Measurements from ENCODE around the gene MIER2. TPM values are rescaled to one million over a fixed set of nuclear protein-coding genes. Genes with fewer than 3 reads are reported as not detected.

Gene MIER2
- total RNA-seq, 2 experiments from 2014 or later = 17.2 to 18.6 TPM

DNA sequence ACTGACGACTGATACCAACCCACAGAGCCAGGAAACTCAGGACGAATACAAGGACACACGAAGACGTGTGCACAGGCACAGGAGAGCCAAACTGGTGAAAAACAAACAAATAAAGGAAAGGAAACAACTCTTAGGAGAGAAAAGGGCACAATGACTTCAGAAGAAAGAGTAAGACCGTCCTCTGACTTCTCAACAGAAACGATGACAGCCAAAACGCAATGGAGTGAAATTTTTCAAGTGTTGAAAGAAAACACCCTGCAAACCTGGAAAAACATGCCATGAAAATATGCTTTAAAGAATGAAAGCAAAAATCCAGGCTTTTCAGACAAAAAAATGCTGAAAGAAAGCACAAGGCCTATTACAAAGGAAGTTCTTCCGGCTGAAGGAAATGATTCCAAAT lies 28.8 kb downstream of the MIER2 start:
- Mint-ChIP-seq H3K27ac (no peak overlapping the region), H3K4me1 (no peaks in the 10 kb centered on the region), H3K36me3 (peaks cover 37% of the 10 kb centered on the region)

DNA sequence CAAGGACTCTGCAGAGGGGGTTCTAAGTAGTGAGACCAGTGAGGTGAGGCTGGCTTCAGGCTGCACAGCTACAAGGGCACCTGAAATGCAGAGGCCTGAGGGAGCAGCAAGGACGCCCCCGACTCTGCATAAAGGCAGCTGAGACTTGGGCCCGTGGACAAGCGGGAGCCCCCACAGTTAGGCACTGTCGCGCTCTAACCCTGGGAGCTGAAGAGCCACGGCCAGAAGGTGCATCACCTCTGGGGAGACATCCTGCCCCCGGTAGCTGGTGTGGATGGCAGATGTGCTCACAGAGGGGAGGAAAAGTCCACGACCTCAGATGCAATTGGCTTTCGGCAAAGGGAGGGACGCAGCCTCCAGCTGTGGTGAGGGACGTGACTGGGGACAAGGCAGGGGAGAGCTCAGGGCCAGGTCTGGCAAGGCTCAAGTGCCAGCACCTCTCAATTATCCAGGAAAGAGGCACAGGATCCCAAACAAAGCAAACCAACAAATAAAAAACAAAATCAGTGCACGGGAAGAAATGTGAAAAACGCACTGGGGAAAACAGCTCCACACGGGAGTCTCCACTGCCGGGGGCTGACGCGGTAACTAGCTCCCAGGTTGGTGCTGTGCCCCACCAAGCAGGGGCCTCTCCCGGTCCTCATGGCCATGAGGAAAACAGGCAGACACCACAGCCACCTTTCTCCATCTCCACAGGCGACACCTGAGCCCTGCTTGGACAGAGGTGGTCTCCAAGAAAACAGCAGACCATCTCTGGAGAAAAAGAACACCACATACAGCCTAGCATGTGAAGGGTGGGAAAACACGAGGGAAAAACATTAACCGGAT lies 30.4 kb downstream of the MIER2 start:
- DNase-seq = no peak
- H3K9me3 Mint-ChIP-seq = peaks cover 4% of the 10 kb centered on the region
- peaks cover 30% of the 10 kb centered on the region for H3K36me3 Mint-ChIP-seq
- H3K4me3 Mint-ChIP-seq = no peak overlapping the region
- no peak overlapping the region for H3K27ac Mint-ChIP-seq
- H3K27me3 Mint-ChIP-seq = no peaks in the 10 kb centered on the region
- H3K4me1 Mint-ChIP-seq = no peaks in the 10 kb centered on the region

More for the DNA sequence above, 28.8 kb downstream of the MIER2 start:
- Mint-ChIP-seq H3K4me3 (no peak overlapping the region), H3K9me3 (peaks cover 4% of the 10 kb centered on the region), H3K27me3 (no peaks in the 10 kb centered on the region)
- DNase-seq = no peak

DNA sequence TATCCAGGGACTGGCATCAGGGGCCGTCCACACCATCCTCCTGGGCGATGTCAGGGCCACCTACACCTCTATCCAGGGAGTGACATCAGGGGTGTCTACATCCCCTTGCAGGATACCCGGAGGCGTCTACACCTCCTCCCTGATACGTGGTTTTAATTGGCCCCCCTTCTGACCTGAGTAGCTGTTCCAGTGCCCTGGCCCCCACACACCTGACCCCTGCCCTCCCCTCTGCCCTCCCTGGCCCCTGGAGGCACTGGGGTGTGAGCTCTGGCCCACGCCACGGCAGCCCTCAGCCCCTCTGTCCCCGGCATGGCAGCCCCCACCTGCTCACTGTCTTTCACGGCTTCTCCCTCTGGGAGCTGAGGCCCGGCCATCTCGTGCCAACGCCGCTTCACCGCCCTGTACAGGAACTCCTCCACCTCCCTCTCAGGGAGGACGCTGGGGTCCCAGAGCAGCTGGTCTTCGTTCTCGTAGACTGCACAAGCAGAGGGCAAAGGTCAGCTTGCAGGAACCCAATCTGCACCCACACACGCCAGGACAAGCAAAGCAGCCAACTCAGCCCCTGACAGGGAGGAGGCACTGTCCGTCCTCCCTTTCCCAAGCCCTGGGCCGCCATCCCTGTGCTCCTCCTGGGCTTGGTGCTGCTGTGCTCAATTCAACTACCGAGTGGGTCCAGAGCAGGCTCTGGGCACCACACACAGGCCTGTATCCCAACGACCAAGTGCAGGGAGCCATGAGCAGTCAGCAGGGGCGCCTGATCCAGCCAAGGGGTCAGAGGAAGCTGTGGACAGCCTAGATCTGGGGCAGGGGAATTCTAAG lies 31.2 kb downstream of the MIER2 start:
- no peak overlapping the region for H3K4me3 Mint-ChIP-seq
- H3K36me3 Mint-ChIP-seq = peaks cover 26% of the 10 kb centered on the region
- DNase-seq = no peak
- no peak overlapping the region for H3K27ac Mint-ChIP-seq
- H3K4me1 Mint-ChIP-seq = no peaks in the 10 kb centered on the region
- peaks cover 4% of the 10 kb centered on the region for H3K9me3 Mint-ChIP-seq
- no peaks in the 10 kb centered on the region for H3K27me3 Mint-ChIP-seq

DNA sequence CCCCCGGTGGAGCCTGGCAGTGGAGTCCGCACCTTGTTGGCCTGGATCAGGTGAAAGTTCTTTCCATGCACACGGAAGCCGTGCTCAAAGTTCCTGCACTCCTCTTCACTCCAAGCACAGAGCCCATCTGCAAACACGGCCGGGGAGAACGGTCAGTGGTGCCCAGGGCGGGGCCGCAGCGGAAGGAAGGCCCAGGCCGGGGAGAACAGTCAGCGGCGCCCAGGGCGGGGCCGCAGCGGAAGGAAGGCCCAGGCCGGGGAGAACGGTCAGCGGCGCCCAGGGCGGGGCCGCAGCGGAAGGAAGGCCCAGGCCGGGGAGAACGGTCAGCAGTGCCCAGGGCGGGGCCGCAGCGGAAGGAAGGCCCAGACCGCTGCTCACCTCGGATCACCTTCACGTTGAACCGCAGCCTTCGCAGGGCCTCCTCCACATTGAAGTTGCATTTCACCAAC lies 32.8 kb downstream of the MIER2 start:
- no peak overlapping the region for H3K4me3 Mint-ChIP-seq
- H3K27ac Mint-ChIP-seq = no peak overlapping the region
- no peak for DNase-seq
- H3K27me3 Mint-ChIP-seq = no peaks in the 10 kb centered on the region
- peaks cover 13% of the 10 kb centered on the region for H3K36me3 Mint-ChIP-seq
- H3K9me3 Mint-ChIP-seq = no peaks in the 10 kb centered on the region
- no peaks in the 10 kb centered on the region for H3K4me1 Mint-ChIP-seq

DNA sequence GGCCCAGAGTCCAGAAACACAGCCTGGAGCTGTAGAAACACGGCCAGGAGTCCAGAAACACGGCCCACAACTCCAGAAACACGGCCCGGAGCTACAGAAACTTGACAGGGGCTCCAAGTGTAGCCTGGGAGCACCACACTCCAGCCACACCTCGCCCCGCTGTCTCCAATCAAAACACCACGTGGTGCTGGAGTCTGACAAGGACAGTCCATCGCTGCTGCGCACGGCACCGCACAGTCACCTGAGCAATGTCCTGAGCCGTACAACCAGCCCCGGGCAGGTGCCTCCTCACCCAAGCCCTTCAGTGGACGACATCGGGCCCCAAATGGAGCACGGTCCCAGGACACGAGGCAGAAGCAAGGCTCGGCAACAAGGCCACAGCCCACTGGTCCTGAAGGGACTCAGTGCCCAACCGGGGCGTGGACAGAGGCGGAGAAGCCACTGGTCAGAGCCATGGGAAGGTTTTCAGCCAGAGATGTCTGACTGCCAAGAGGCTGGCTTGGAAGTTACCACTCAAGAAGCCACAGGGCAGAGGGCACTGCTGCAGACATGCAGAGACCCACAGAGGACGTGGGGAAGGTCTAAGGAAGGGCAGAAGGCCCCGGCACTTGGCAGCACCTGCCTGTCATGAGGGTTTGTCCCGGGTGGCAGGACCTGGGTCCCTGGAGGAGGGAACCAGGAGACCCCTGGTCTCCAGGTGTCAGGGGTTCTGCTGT lies 33.7 kb downstream of the MIER2 start:
- no peaks in the 10 kb centered on the region for H3K4me1 Mint-ChIP-seq
- H3K9me3 Mint-ChIP-seq = no peaks in the 10 kb centered on the region
- no peaks in the 10 kb centered on the region for H3K27me3 Mint-ChIP-seq
- peaks cover 10% of the 10 kb centered on the region for H3K36me3 Mint-ChIP-seq
- no peak overlapping the region for H3K27ac Mint-ChIP-seq
- no peak for DNase-seq
- no peak overlapping the region for H3K4me3 Mint-ChIP-seq

DNA sequence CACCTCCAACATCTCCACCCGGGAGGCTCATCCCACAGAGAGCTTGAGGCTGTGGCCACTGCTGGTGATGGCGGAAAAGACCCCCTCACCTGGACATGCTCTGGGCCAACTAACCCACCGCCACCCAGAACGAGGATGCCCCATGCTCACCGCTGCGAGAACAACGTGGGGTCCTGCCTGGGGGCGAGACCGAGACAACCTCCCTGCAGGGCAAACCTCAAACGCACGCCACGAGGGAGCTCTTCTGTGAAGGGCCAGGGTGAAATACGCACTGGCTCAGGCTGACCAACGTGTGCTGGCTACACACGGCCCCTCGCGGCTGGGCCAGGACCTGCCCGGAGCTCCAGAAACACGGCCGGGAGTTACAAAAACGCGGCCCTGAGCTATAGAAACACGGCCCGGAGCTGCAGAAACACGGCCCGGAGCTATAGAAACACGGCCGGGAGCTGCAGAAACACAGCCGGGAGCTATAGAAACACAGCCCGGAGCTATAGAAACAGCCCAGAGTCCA lies 34.4 kb downstream of the MIER2 start:
- DNase-seq = no peak
- Mint-ChIP-seq H3K4me3 (no peak overlapping the region), H3K36me3 (peaks cover 8% of the 10 kb centered on the region), H3K4me1 (no peaks in the 10 kb centered on the region), H3K27ac (no peak overlapping the region), H3K9me3 (no peaks in the 10 kb centered on the region), H3K27me3 (no peaks in the 10 kb centered on the region)

DNA sequence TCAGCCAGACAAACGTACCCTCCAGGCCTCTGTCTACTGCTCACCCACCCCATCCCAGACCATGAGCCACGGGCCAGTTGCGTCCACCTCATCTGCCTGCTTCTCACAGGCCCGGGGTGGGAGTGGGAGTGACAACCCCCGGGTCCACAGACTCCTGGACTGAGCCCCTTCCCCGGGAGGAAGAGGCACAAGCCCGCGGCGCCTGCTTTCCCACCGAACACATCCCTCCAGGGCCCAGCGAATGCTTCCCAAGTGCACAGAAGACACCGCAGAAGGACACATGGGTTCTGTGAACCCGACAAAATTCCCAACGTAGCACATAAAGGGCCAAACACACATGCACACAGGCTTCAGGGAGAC lies 35.4 kb downstream of the MIER2 start:
- peaks cover 8% of the 10 kb centered on the region for H3K36me3 Mint-ChIP-seq
- H3K4me3 Mint-ChIP-seq = no peak overlapping the region
- no peaks in the 10 kb centered on the region for H3K27me3 Mint-ChIP-seq
- no peak overlapping the region for H3K27ac Mint-ChIP-seq
- H3K4me1 Mint-ChIP-seq = no peaks in the 10 kb centered on the region
- H3K9me3 Mint-ChIP-seq = no peaks in the 10 kb centered on the region
- no peak for DNase-seq

DNA sequence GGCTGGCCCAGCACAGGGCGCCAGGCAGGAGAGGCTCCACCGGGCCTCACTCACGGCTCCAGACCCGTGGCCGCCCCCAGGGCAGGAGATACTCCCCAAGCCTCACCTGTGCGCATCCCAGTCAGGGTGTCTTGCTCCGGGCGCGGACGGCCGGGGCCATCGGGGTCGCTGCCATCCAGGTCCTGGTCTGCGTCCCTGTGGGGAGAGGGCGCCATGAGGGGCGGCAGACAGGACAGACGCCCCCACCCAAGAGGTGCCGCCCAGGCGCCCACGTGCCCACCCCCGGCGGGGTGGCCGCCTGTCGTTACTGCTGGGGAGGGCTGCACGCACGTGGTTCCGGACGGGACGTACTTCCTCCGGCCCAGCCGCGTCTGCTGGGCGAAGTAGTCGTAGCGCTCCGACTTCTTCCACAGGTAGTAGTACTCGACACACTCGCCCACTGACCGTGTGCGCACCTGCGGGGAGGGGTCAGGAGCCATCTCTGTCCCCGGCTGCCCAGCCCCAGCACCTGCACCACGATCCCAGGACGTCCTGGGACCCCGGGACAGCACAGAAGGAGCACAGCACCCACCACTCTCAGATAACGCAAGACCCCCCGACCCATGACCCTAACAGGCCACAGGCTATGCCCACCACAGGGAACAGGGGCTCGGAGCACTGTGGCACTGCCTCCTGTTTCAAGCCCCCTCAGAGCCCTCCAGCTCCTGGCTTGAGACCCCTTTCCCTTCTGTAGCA lies 36.0 kb downstream of the MIER2 start:
- H3K27ac Mint-ChIP-seq = no peak overlapping the region
- peaks cover 8% of the 10 kb centered on the region for H3K36me3 Mint-ChIP-seq
- no peaks in the 10 kb centered on the region for H3K9me3 Mint-ChIP-seq
- no peak overlapping the region for H3K4me3 Mint-ChIP-seq
- H3K4me1 Mint-ChIP-seq = no peaks in the 10 kb centered on the region
- DNase-seq = no peak
- no peaks in the 10 kb centered on the region for H3K27me3 Mint-ChIP-seq

DNA sequence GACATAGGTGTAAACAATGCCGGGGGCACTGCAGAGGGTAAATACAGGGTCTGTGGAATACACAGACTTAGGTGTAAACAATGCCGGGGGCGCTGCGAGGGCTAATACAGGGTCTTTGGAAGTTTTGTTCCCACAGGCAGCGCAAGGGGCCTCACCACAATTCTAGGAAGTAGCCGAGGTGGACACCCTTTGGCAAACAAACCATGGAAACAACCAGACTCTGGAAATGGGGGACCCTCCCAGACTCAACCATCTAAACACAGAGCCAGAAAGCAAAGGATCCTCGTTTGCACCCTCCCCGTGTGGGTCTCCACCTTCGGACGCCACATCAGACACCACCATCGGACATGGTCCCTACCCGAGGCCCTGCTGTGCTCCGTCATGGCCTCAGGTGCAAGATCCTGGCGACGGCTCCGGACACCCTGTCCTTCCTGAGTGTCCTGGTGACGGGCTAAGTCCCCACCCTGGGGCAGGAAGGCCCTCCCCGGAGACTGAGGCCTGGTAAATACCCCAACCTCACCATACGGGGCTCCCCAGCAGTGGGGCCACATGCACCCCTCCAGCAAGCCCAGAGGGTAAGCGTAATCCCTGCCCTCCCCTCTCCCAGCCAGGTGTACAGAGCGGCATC lies 36.7 kb downstream of the MIER2 start:
- no peaks in the 10 kb centered on the region for H3K9me3 Mint-ChIP-seq
- no peaks in the 10 kb centered on the region for H3K4me1 Mint-ChIP-seq
- no peaks in the 10 kb centered on the region for H3K27me3 Mint-ChIP-seq
- H3K27ac Mint-ChIP-seq = no peak overlapping the region
- H3K36me3 Mint-ChIP-seq = peaks cover 8% of the 10 kb centered on the region
- DNase-seq = no peak
- H3K4me3 Mint-ChIP-seq = no peak overlapping the region

DNA sequence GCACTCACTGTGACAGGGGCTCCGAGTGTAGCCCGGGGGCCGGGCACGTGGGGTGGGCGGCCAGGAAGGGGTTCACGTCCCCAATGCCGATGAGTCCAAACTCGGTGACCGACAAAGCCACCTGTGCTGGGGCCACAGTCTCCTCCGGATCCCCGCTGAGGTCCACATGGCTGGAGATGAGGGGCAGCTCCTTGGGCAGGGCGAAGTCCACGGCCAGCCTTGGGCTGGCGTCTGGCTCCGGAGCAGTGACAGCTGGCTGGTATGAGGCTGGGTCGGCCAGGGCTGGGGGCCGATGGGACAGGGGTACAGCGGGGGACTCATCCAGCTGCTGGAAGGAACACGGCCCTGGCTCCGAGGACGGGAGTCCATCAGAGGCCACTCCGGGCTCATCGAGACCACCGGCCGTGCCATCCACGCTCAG lies 37.5 kb downstream of the MIER2 start:
- Mint-ChIP-seq H3K9me3 (no peaks in the 10 kb centered on the region), H3K27ac (no peak overlapping the region), H3K27me3 (no peaks in the 10 kb centered on the region), H3K4me3 (no peak overlapping the region), H3K4me1 (no peaks in the 10 kb centered on the region), H3K36me3 (peaks cover 8% of the 10 kb centered on the region)
- no peak for DNase-seq

DNA sequence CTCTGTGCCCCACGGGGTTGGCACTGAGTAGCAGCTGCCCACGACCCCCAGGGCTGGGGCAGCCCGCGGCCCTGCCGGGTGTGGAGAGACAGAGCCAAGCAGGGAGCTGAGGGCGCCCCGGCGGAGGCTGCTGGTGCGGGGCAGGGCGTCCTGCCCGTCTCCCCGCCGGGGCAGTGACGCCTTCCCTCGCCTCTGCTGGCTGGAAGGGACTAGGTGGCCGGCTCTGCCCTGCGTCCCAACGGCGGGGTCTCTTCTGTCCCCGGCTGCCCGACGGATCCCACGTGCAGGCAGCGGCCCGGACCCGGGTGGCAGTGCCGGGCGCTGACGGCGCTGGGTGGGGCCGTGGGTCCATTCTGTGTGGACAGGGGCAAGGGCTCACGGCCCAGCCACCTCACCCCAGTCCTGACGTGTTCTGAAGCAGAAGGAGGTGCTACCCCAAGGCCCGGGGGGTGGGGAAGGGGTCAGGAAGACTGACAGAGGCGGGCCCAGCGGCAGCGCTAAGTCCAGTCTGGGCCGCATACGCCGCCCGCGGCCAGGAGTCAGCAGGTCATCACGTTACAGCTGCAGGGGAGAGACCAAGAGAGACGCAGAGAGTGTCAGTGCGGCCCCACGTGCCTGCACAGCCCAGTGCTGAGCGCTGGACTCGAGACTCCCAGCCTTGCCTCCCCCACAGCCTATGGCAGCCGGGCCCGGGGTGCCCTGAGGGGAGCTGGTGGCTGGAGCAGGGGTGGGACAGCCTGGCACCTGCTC lies 38.3 kb downstream of the MIER2 start:
- Mint-ChIP-seq H3K4me3 (no peak overlapping the region), H3K9me3 (no peaks in the 10 kb centered on the region)

DNA sequence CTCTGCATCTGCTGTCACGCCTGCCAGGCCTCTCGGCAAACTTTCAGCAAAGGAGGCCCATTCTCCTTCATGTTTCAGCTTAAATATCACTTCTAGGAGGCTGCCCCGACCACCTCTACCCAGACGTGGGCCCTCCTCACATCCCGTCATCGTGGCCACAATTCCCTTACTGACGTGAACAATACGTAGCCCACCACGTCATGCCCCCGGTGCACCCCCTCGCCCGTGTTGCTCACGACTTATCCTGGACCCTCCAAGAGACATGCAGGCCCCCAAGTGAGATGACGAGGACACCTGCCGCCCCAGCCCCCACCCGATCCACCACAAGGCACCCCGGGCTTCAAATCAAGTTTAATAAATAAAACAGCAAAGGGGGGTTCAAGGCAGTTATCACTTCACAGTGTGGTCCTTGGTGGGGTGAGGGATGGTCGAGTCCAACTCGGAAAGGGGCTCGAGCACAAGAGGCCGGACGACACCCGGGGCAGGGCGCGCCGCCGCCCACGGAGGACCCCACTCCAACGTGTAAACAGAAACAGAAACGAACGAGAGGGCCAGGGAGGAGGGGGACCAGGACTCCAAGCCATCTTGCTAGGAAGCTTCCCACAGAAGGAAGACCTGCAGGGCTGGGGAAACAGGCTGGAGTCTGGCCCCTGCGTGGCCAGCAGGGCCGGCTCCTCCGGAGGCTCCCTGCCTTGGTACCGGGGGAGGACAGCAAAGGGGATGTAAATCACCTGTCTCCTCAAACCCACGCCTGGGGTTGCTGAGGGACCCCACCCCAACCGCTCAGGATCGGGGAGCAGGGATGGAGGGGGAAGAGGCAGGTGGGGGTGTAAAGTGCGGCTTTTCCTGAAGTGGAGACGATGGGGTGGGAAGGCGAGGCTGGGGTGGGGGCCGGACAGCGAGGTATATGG lies 39.1 kb downstream of the MIER2 start:
- Mint-ChIP-seq H3K27me3 (no peaks in the 10 kb centered on the region), H3K9me3 (no peaks in the 10 kb centered on the region)
- DNase-seq = no peak

More for the DNA sequence above, 38.3 kb downstream of the MIER2 start:
- Mint-ChIP-seq H3K36me3 (peaks cover 8% of the 10 kb centered on the region), H3K27ac (no peak overlapping the region), H3K27me3 (no peaks in the 10 kb centered on the region), H3K4me1 (no peaks in the 10 kb centered on the region)
- no peak for DNase-seq

More for the DNA sequence above, 39.1 kb downstream of the MIER2 start:
- Mint-ChIP-seq H3K4me3 (no peak overlapping the region), H3K36me3 (peaks cover 5% of the 10 kb centered on the region), H3K27ac (no peak overlapping the region), H3K4me1 (no peaks in the 10 kb centered on the region)
